Activated CD8-positive, alpha-beta memory T cell treated with anti-CD3 and anti-CD28 coated beads, Interleukin-2, amount 50 U/mL, for 24 hours (primary cell): ENCODE results near the gene RAB40AL.

Experiments used
- DNase-seq: peaks from one replicate; pipeline ENCODE4 v3.0.0-alpha.2; 2020; ENCODE audit errors: extremely low read depth

Gene RAB40AL

DNA sequence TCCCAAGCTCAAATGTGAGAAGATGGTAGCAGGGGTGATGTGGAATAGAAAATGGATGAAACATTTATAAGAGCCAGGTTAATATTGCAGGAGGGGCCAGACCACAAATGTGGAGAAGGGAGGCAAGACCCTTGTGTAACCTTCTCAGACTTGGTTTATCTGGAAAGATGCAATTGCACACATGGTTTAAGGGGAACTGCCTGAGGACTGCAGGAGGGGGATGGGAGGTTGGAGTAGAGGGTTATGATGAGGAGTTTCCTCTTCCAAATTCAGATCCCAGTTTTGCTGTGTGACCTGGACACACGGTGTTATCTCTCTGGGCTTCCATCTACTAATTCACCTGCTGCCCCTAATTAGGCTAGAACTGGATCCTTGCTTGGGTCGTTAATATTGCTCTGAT is 46.1 kb downstream of the RAB40AL start:
- no peak for DNase-seq

DNA sequence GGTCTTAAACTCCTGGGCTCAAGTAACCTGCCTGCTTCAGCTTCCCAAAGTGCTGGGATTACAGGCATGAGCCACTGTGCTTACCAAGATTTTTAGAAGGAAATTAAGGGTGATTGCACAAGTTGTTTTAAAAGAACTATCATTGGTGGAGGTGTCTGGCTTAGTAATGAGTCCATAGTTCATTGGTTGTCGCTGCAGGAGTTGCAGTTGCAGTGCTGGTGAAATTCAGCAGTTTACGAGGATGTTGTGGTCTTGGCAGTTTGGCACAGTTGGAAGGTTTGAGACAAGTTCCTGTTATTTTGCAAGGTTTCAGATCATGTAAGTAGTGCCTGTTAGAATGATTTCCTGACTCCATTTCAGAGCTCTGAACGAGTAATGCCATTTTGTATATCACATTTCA is 48.1 kb downstream of the RAB40AL start:
- DNase-seq = no peak
